Neural cell (in vitro differentiated cells): ENCODE measurements around the gene NTN4. TPM values are rescaled to one million over a fixed set of nuclear protein-coding genes. Genes with fewer than 3 reads are reported as not detected.

ENCODE experiments used
- H2AFZ ChIP-seq: fragments of 200-600, 300-800 bp; sonication (generic), shearing (Covaris generic); 2 replicates; pipeline ENCODE4 v1.6.0; 2014; ENCODE audit warnings: low read depth, mild to moderate bottlenecking, antibody characterized with exemption, low read length, moderate library complexity
- H3F3A ChIP-seq: fragments of 200-600 bp; shearing (Covaris generic); 2 replicates; pipeline ENCODE4 v1.6.1; 2016; ENCODE audit warnings: mild to moderate bottlenecking, moderate library complexity, mixed read lengths, antibody characterized with exemption, low read length; ENCODE audit not compliant: insufficient read depth, poor library complexity, severe bottlenecking
- H3K27ac ChIP-seq: fragments of 200-600, 300-800 bp; sonication (generic), shearing (Covaris generic); 2 replicates; pipeline ENCODE4 v1.5.1; 2014; ENCODE audit warnings: mild to moderate bottlenecking, low read length, moderate library complexity
- H3K27me3 ChIP-seq: fragments of 300-800, 200-600 bp; sonication (generic), shearing (Covaris generic); 2 replicates; pipeline ENCODE4 v1.6.0; 2014; ENCODE audit warnings: mild to moderate bottlenecking, low read depth, low read length, moderate library complexity; ENCODE audit not compliant: insufficient read depth
- H3K36me3 ChIP-seq: fragments of 300-800, 200-600 bp; sonication (generic), shearing (Covaris generic); 2 replicates; pipeline ENCODE4 v1.5.1; 2014; ENCODE audit warnings: mild to moderate bottlenecking, antibody characterized with exemption, low read length, moderate library complexity; ENCODE audit not compliant: insufficient read depth
- H3K4me2 ChIP-seq: fragments of 300-800, 200-600 bp; sonication (generic), shearing (Covaris generic); 2 replicates; pipeline ENCODE4 v1.6.0; 2014; ENCODE audit warnings: mild to moderate bottlenecking, low read length
- H3K4me3 ChIP-seq: fragments of 300-800, 200-600 bp; sonication (generic), shearing (Covaris generic); 2 replicates; pipeline ENCODE4 v1.5.1; 2014; ENCODE audit warnings: mild to moderate bottlenecking, low read length, moderate library complexity
- H3K79me2 ChIP-seq: fragments of 200-600 bp; shearing (Covaris generic); replicated peaks from 2 replicates; pipeline ENCODE4 v1.6.0; 2014; ENCODE audit warnings: mild to moderate bottlenecking, low read length, moderate library complexity; ENCODE audit not compliant: insufficient read depth
- H3K9ac ChIP-seq: fragments of 300-800, 200-600 bp; sonication (generic), shearing (Covaris generic); 2 replicates; pipeline ENCODE4 v1.6.1; 2016; ENCODE audit warnings: mild to moderate bottlenecking, low read length, mixed read lengths
- H3K9me2 ChIP-seq: fragments of 200-600 bp; shearing (Covaris generic); 2 replicates; pipeline ENCODE4 v1.6.1; 2016; ENCODE audit warnings: mild to moderate bottlenecking, low read length, mixed read lengths; ENCODE audit not compliant: insufficient read depth
- H3K9me3 ChIP-seq: fragments of 200-600, 300-800 bp; sonication (generic), shearing (Covaris generic); 2 replicates; pipeline ENCODE4 v1.6.1; 2016; ENCODE audit warnings: mild to moderate bottlenecking, mixed run types, low read length, moderate library complexity, mixed read lengths
- H4K20me1 ChIP-seq: fragments of 200-600 bp; shearing (Covaris generic); 2 replicates; pipeline ENCODE4 v1.6.1; 2016; ENCODE audit warnings: mild to moderate bottlenecking, mixed run types; ENCODE audit not compliant: insufficient read depth
- CTCF ChIP-seq: fragments of 450-650 bp; IDR thresholded peaks from 2 replicates; pipeline ENCODE4 v1.5.1; 2014; ENCODE audit warnings: antibody characterized with exemption, mild to moderate bottlenecking, moderate library complexity; ENCODE audit not compliant: poor library complexity, severe bottlenecking
- EP300 ChIP-seq: fragments of 450-650 bp; conservative IDR thresholded peaks from 2 replicates; pipeline ENCODE4 v1.6.1; 2014; ENCODE audit warnings: antibody characterized with exemption, mild to moderate bottlenecking, moderate library complexity; ENCODE audit not compliant: poor library complexity, severe bottlenecking
- EZH2 ChIP-seq: fragments of 200-600, 300-800 bp; shearing (Covaris generic), sonication (generic); IDR thresholded peaks from 2 replicates; pipeline ENCODE4 v1.6.1; 2014; ENCODE audit warnings: antibody characterized with exemption, low read length, borderline replicate concordance, mild to moderate bottlenecking; ENCODE audit not compliant: insufficient read depth, poor library complexity, severe bottlenecking
- MXI1 ChIP-seq: fragments of 450-650 bp; conservative IDR thresholded peaks from 2 replicates; pipeline ENCODE4 v1.6.1; 2014; ENCODE audit warnings: antibody characterized with exemption, mild to moderate bottlenecking; ENCODE audit not compliant: poor library complexity, severe bottlenecking
- POLR2AphosphoS5 ChIP-seq: IDR thresholded peaks from 2 replicates; pipeline ENCODE4 v1.6.1; 2012
- RAD21 ChIP-seq: fragments of 450-650 bp; conservative IDR thresholded peaks from 2 replicates; pipeline ENCODE4 v1.6.1; 2014; ENCODE audit warnings: antibody characterized with exemption, mild to moderate bottlenecking, moderate library complexity
- REST ChIP-seq: IDR thresholded peaks from 2 replicates; pipeline ENCODE4 v1.6.1; 2012; ENCODE audit warnings: borderline replicate concordance
- SMC3 ChIP-seq: fragments of 450-650 bp; conservative IDR thresholded peaks from 2 replicates; pipeline ENCODE4 v1.6.1; 2014; ENCODE audit warnings: antibody characterized with exemption, mild to moderate bottlenecking, moderate library complexity; ENCODE audit not compliant: poor library complexity
- TAF1 ChIP-seq: IDR thresholded peaks from 2 replicates; pipeline ENCODE4 v1.6.1; 2012; ENCODE audit warnings: low read depth
- polyA plus RNA-seq: library from polyadenylated mRNA; depleted of rRNA; stranded (reverse); fragments of >200 nt; gene quantifications from 2 replicates; pipeline ENCODE4 v1.2.3, GENCODE V29; 2014

The NTN4 gene
- polyA plus RNA-seq, 1 donor from 2014 or later: 12.4 TPM

- no peaks in the 10 kb centered on the region for H3K79me2 ChIP-seq
- no peaks in the 10 kb centered on the region for H3K9me3 ChIP-seq
- H2AFZ ChIP-seq: no peak overlapping the region
- H3K9me2 ChIP-seq: no peaks in the 10 kb centered on the region
- H3K9ac ChIP-seq: no peak overlapping the region
- no peaks in the 10 kb centered on the region for H3K36me3 ChIP-seq
- H4K20me1 ChIP-seq: no peaks in the 10 kb centered on the region
- no peak overlapping the region for H3K4me2 ChIP-seq
- no peak overlapping the region for H3K4me3 ChIP-seq
- H3K27me3 ChIP-seq: no peaks in the 10 kb centered on the region
- no peak overlapping the region for H3K27ac ChIP-seq
- TF ChIP-seq RAD21 (no peak), SMC3 (no peak), MXI1 (no peak), TAF1 (no peak), EZH2 (no peak), CTCF (no peak), POLR2AphosphoS5 (no peak), EP300 (no peak), REST (no peak)
- H3F3A ChIP-seq: no peaks in the 10 kb centered on the region
Observed at GRCh38 chr12:95709152-95709551, 81.4 kb downstream of the NTN4 start.

- TF ChIP-seq SMC3: no peak
- TF ChIP-seq MXI1: no peak
- no peak for TF ChIP-seq CTCF
- no peak for TF ChIP-seq TAF1
- no peak for TF ChIP-seq EP300
- TF ChIP-seq EZH2: no peak
- TF ChIP-seq REST: no peak
- no peak for TF ChIP-seq RAD21
- no peak for TF ChIP-seq POLR2AphosphoS5
Observed at GRCh38 chr12:95705143-95705542, 85.4 kb downstream of the NTN4 start.

More at GRCh38 chr12:95705143-95705542, 85.4 kb downstream of the NTN4 start:
- H2AFZ ChIP-seq: no peak overlapping the region
- no peak overlapping the region for H3K4me2 ChIP-seq
- H3K9me2 ChIP-seq: no peaks in the 10 kb centered on the region
- H3K27me3 ChIP-seq: no peaks in the 10 kb centered on the region
- H4K20me1 ChIP-seq: no peaks in the 10 kb centered on the region
- no peaks in the 10 kb centered on the region for H3K36me3 ChIP-seq
- no peaks in the 10 kb centered on the region for H3F3A ChIP-seq
- no peak overlapping the region for H3K9ac ChIP-seq
- no peaks in the 10 kb centered on the region for H3K9me3 ChIP-seq
- no peak overlapping the region for H3K4me3 ChIP-seq
- H3K27ac ChIP-seq: no peak overlapping the region
- H3K79me2 ChIP-seq: no peaks in the 10 kb centered on the region
